Brain microvascular endothelial cell (primary cell): ENCODE measurements around the gene FBXO7.
"Not testable (repeated sequence)": the region's sequence is repeated elsewhere in the genome, so short reads cannot be mapped to it uniquely, and the experiment has no call there.

Experiments
- DNase-seq: peaks from one replicate; pipeline ENCODE4 v3.0.0-alpha.2; 2020
- H3K27ac ChIP-seq: fragments of 250-450 bp; sonication (Bioruptor Pico); 2 replicates; pipeline ENCODE4 v1.5.1; 2020; ENCODE audit warnings: mild to moderate bottlenecking, moderate library complexity
- H3K27me3 ChIP-seq: fragments of 250-450 bp; sonication (Bioruptor Pico); replicated peaks from 2 replicates; pipeline ENCODE4 v1.5.1; 2020; ENCODE audit warnings: mild to moderate bottlenecking
- H3K36me3 ChIP-seq: fragments of 250-450 bp; sonication (Bioruptor Pico); replicated peaks from 2 replicates; pipeline ENCODE4 v1.5.1; 2020; ENCODE audit warnings: mild to moderate bottlenecking
- H3K4me3 ChIP-seq: 2 replicates; pipeline ENCODE4 v1.5.1; 2011; ENCODE audit warnings: low read depth, mild to moderate bottlenecking, control low read depth, low read length, moderate library complexity
- in situ Hi-C: cut with HindIII; loops from 2 replicates; pipeline ENCODE4 v1.10.0; 2017; ENCODE audit warnings: low sequenced_read_pairs, low pct_ligation_motif_present
- TF ChIP-seq, protein P1 (sequence below): IDR thresholded peaks from 2 replicates; pipeline ENCODE4 v1.5.1; 2011; ENCODE audit warnings: low read depth, mild to moderate bottlenecking, moderate library complexity, low read length, control low read depth, inconsistent platforms; ENCODE audit errors: missing control alignments

FBXO7 gene

DNA sequence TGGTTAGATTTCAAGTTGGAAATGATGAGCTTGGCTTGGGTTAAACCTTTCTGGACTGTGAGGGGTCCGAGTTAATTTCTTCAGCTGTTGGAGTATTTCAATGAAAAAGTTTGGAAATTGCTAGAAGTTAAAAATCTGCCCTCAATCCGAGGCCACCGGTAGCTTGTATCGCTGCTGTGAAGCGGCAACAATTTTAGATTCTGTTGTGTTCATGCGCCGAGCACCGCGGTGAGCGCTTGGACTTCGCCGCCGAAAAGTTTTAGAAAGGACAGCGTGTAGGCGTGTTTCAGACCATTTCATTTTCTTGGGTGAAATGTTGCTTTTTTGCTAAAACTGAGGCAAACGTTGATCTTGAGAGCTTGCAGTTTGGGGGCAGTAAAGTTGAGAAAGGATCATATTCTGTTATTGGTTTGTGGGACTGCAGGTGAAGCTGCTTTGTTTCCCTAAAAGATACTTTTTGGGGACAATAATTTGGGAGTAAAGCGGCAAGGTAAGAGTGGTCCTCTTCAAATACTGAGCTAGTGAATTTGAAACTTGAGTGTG lies 928 bp downstream of the FBXO7 start:
- Histone ChIP-seq H3K4me3 (peak overlapping the region; percentile 84), H3K27ac (peak overlapping the region; percentile 93), H3K36me3 (no peaks in the 10 kb centered on the region), H3K27me3 (no peaks in the 10 kb centered on the region)
- TF ChIP-seq, protein P1, sequence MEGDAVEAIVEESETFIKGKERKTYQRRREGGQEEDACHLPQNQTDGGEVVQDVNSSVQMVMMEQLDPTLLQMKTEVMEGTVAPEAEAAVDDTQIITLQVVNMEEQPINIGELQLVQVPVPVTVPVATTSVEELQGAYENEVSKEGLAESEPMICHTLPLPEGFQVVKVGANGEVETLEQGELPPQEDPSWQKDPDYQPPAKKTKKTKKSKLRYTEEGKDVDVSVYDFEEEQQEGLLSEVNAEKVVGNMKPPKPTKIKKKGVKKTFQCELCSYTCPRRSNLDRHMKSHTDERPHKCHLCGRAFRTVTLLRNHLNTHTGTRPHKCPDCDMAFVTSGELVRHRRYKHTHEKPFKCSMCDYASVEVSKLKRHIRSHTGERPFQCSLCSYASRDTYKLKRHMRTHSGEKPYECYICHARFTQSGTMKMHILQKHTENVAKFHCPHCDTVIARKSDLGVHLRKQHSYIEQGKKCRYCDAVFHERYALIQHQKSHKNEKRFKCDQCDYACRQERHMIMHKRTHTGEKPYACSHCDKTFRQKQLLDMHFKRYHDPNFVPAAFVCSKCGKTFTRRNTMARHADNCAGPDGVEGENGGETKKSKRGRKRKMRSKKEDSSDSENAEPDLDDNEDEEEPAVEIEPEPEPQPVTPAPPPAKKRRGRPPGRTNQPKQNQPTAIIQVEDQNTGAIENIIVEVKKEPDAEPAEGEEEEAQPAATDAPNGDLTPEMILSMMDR, result no peak
- in situ Hi-C loops, result no loop called here
- no peak for DNase-seq

DNA sequence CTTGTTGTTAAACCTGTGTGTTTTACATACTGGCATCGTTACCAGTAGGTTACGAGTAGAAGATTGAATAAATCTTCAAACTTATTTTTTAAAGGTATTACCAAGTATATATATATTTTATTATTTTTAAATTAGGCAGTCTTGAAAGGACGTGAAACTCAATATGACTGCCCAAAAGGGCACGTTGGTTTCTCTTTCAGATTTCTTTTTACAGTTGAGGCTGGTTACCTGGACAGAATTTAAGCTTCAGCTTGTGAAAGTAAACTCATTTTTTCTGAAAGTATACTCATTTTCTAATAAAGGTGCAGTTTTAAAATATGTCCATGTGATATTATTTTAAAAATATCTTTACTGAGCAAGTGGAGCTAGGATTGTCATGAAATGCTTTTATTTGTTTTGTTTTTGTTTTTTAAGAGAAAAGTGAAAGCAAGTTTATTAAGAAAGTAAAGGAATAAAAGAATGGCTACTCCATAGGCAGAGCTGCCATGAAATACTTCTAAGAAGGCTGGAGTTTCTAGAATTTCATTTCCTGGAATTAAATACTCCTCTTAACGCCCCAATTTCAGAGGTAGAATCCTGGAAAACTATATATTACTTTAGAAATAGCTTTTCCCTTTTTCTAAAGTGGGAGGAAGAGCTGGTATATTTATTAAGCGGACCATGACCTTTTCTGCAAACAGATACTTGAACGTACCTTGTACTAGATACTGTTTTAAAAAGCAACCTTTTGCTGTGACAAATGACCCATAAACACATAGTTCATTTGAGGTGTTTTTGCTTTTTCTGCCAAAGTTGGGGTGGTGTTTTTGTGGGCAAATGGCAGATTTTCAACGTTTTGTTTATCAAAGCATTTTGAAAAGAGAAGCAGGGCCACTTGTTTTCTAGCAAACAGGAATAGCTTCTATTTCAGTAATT lies 1.9 kb downstream of the FBXO7 start:
- TF ChIP-seq, protein P1, result no peak
- H3K4me3 ChIP-seq, result peak overlapping the region; percentile 84
- in situ Hi-C loops, result no loop called here
- no peaks in the 10 kb centered on the region for H3K27me3 ChIP-seq
- no peak for DNase-seq
- no peaks in the 10 kb centered on the region for H3K36me3 ChIP-seq
- H3K27ac ChIP-seq, result no peak overlapping the region

DNA sequence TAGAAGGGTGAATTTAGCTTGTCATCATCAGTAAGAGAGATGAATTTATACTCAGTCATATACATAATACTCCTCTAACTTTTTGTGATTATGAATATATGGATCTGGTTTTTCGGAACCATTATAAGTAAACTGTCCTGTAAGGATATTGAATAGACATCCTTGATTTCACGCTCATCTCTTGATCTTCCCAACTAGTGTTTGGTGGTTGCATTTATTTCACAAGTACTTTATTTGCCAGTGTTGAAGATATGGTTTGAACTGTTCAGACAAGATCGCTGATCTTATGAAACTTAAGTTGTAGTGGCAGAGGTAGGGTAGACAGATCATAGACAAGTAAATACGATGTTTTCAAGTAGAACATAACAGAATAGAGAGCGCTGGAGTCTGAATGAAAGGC lies 3.0 kb downstream of the FBXO7 start:
- DNase-seq, result no peak
- Histone ChIP-seq H3K36me3 (no peaks in the 10 kb centered on the region), H3K4me3 (no peak overlapping the region), H3K27ac (no peak overlapping the region), H3K27me3 (no peaks in the 10 kb centered on the region)
- in situ Hi-C loops, result no loop called here
- TF ChIP-seq, protein P1, result no peak

DNA sequence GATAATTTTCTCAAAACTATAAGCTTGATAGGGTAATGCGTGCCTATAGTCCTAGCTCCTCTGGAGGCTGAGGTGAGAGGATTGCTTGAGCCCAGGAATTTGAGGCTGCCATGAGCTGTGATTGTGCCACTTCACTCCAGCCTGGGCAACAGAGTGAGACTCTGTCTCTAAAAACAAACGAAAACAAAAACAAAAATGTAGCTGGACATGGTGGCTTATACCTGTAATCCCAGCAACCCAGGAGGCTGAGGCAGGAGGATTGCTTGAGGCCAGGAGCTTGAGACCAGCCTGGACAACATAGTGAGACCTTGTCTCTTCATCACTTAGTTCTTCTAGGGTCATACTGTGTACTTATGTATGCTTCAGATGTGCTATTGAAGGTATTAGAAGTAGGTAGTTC lies 3.9 kb downstream of the FBXO7 start:
- in situ Hi-C loops, H3K27ac ChIP-seq: not testable (repeated sequence)

DNA sequence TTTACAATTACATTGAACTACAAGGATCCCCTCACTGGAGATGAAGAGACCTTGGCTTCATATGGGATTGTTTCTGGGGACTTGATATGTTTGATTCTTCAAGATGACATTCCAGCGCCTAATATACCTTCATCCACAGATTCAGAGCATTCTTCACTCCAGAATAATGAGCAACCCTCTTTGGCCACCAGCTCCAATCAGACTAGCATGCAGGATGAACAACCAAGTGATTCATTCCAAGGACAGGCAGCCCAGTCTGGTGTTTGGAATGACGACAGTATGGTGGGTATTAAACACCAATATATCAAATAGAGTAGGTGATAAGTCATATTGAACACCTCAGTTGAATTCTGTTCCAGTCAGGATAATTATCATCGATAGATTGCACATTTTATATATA lies 4.4 kb downstream of the FBXO7 start:
- H3K36me3 ChIP-seq, result peaks cover 3% of the 10 kb centered on the region
- H3K27ac ChIP-seq, result no peak overlapping the region
- TF ChIP-seq, protein P1, result no peak
- H3K27me3 ChIP-seq, result no peaks in the 10 kb centered on the region
- in situ Hi-C loops, result no loop called here
- DNase-seq, result peak; percentile 21
- H3K4me3 ChIP-seq, result no peak overlapping the region

More for the DNA sequence above, 3.9 kb downstream of the FBXO7 start:
- H3K36me3 ChIP-seq, H3K4me3 ChIP-seq, H3K27me3 ChIP-seq, DNase-seq: not testable (repeated sequence)

DNA sequence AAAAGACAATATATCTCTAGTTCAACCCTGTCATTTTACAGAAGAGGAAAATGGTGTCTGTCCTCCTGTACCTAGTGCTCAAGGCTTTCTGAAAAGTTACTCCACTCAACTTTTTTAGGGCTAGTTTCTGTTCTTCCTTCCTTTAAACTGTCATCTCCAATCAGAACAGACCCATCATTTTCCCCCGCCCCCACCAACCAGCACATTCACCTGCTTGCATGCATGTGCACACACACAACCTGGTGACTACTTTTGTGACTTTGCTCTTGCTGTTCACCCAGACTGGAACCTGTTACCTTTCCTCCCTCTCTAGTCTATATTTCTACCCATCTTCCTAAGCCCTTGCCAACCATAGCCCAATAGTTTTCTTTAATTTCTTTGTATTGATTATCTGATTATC lies 5.6 kb downstream of the FBXO7 start:
- no peak overlapping the region for H3K27ac ChIP-seq
- H3K4me3 ChIP-seq, result no peak overlapping the region
- in situ Hi-C loops, result no loop called here
- no peak for DNase-seq
- TF ChIP-seq, protein P1, result no peak
- H3K27me3 ChIP-seq, result no peaks in the 10 kb centered on the region
- H3K36me3 ChIP-seq, result peaks cover 13% of the 10 kb centered on the region
